IPS-15b (cell line): ENCODE measurements around the gene COL28A1.
"Not testable (repeated sequence)": the region's sequence is repeated elsewhere in the genome, so short reads cannot be mapped to it uniquely, and the experiment has no call there.

Experiments used
- H3K27me3 ChIP-seq: one replicate; pipeline ENCODE4 v1.6.1; 2013; ENCODE audit warnings: low read length; ENCODE audit not compliant: control insufficient read depth, insufficient read depth
- H3K36me3 ChIP-seq: one replicate; pipeline ENCODE4 v1.6.1; 2013; ENCODE audit warnings: low read length; ENCODE audit not compliant: control insufficient read depth, insufficient read depth
- H3K4me1 ChIP-seq: one replicate; pipeline ENCODE4 v1.6.1; 2013; ENCODE audit warnings: mild to moderate bottlenecking, low read length; ENCODE audit not compliant: control insufficient read depth, insufficient read depth
- H3K4me3 ChIP-seq: one replicate; pipeline ENCODE4 v1.5.1; 2013; ENCODE audit warnings: low read depth, low read length
- H3K9ac ChIP-seq: one replicate; pipeline ENCODE4 v1.6.1; 2013; ENCODE audit warnings: low read depth, mild to moderate bottlenecking, low read length
- H3K9me3 ChIP-seq: one replicate; pipeline ENCODE4 v1.6.1; 2013; ENCODE audit warnings: mild to moderate bottlenecking, low read length; ENCODE audit not compliant: control insufficient read depth, insufficient read depth

The COL28A1 gene

GRCh38 chr7:7484072-7484471, 51.6 kb downstream of the COL28A1 start:
- Histone ChIP-seq H3K9ac (no peak overlapping the region), H3K9me3 (no peaks in the 10 kb centered on the region), H3K36me3 (no peaks in the 10 kb centered on the region), H3K27me3 (no peaks in the 10 kb centered on the region), H3K4me1 (no peaks in the 10 kb centered on the region), H3K4me3 (no peak overlapping the region)

- Histone ChIP-seq H3K4me3 (no peak overlapping the region), H3K27me3 (no peaks in the 10 kb centered on the region), H3K9me3 (no peaks in the 10 kb centered on the region), H3K9ac (no peak overlapping the region), H3K36me3 (no peaks in the 10 kb centered on the region), H3K4me1 (no peaks in the 10 kb centered on the region)
Observed at GRCh38 chr7:7481802-7482201, 53.9 kb downstream of the COL28A1 start.

GRCh38 chr7:7479275-7479805, 56.3 kb downstream of the COL28A1 start:
- Histone ChIP-seq H3K4me1 (no peaks in the 10 kb centered on the region), H3K9me3 (no peaks in the 10 kb centered on the region), H3K36me3 (no peaks in the 10 kb centered on the region), H3K27me3 (no peaks in the 10 kb centered on the region), H3K4me3 (no peak overlapping the region), H3K9ac (no peak overlapping the region)

- Histone ChIP-seq H3K9me3 (no peaks in the 10 kb centered on the region), H3K4me1 (no peaks in the 10 kb centered on the region), H3K36me3 (no peaks in the 10 kb centered on the region), H3K27me3 (no peaks in the 10 kb centered on the region), H3K4me3 (no peak overlapping the region), H3K9ac (no peak overlapping the region)
Observed at GRCh38 chr7:7478569-7478968, 57.1 kb downstream of the COL28A1 start.

GRCh38 chr7:7477641-7478040, 58.0 kb downstream of the COL28A1 start:
- H3K4me3 ChIP-seq, H3K36me3 ChIP-seq, H3K9me3 ChIP-seq, H3K27me3 ChIP-seq, H3K4me1 ChIP-seq, H3K9ac ChIP-seq: not testable (repeated sequence)

- Histone ChIP-seq H3K9ac (no peak overlapping the region), H3K36me3 (no peaks in the 10 kb centered on the region), H3K4me1 (no peaks in the 10 kb centered on the region), H3K4me3 (no peak overlapping the region), H3K27me3 (no peaks in the 10 kb centered on the region), H3K9me3 (no peaks in the 10 kb centered on the region)
Observed at GRCh38 chr7:7476381-7476780, 59.3 kb downstream of the COL28A1 start.

- H3K4me3 ChIP-seq, result no peak overlapping the region
- H3K9ac ChIP-seq, result no peak overlapping the region
- no peaks in the 10 kb centered on the region for H3K9me3 ChIP-seq
- no peaks in the 10 kb centered on the region for H3K36me3 ChIP-seq
- H3K4me1 ChIP-seq, result no peaks in the 10 kb centered on the region
- no peaks in the 10 kb centered on the region for H3K27me3 ChIP-seq
Observed at GRCh38 chr7:7475601-7476000, 60.1 kb downstream of the COL28A1 start.

- Histone ChIP-seq H3K4me1 (no peaks in the 10 kb centered on the region), H3K9me3 (no peaks in the 10 kb centered on the region), H3K27me3 (no peaks in the 10 kb centered on the region), H3K9ac (no peak overlapping the region), H3K4me3 (no peak overlapping the region), H3K36me3 (no peaks in the 10 kb centered on the region)
Observed at GRCh38 chr7:7474436-7474835, 61.2 kb downstream of the COL28A1 start.

GRCh38 chr7:7464991-7465765, 70.5 kb downstream of the COL28A1 start:
- not testable (repeated sequence) for H3K4me3 ChIP-seq, H3K9me3 ChIP-seq, H3K9ac ChIP-seq, H3K4me1 ChIP-seq, H3K36me3 ChIP-seq, H3K27me3 ChIP-seq

GRCh38 chr7:7454000-7454399, 81.7 kb downstream of the COL28A1 start:
- Histone ChIP-seq H3K27me3 (no peaks in the 10 kb centered on the region), H3K4me3 (no peak overlapping the region), H3K4me1 (no peaks in the 10 kb centered on the region), H3K9me3 (no peaks in the 10 kb centered on the region), H3K36me3 (no peaks in the 10 kb centered on the region), H3K9ac (no peak overlapping the region)

GRCh38 chr7:7452652-7453051, 83.0 kb downstream of the COL28A1 start:
- peaks cover 3% of the 10 kb centered on the region for H3K9me3 ChIP-seq
- H3K4me1 ChIP-seq, result no peaks in the 10 kb centered on the region
- H3K36me3 ChIP-seq, result no peaks in the 10 kb centered on the region
- no peak overlapping the region for H3K4me3 ChIP-seq
- no peaks in the 10 kb centered on the region for H3K27me3 ChIP-seq
- no peak overlapping the region for H3K9ac ChIP-seq

GRCh38 chr7:7452119-7452518, 83.6 kb downstream of the COL28A1 start:
- H3K4me1 ChIP-seq, result no peaks in the 10 kb centered on the region
- H3K9ac ChIP-seq, result no peak overlapping the region
- H3K4me3 ChIP-seq, result no peak overlapping the region
- H3K36me3 ChIP-seq, result no peaks in the 10 kb centered on the region
- no peaks in the 10 kb centered on the region for H3K27me3 ChIP-seq
- peaks cover 3% of the 10 kb centered on the region for H3K9me3 ChIP-seq
